Ectodermal cell (in vitro differentiated cells): ENCODE results near the gene PPP2R2B.

Source experiments
- H3K27ac ChIP-seq: 2 replicates; pipeline ENCODE4 v1.7.0; 2013; ENCODE audit warnings: mild to moderate bottlenecking, low read depth, low read length; ENCODE audit not compliant: insufficient read depth, poor library complexity, severe bottlenecking
- H3K27me3 ChIP-seq: 2 replicates; pipeline ENCODE4 v1.7.0; 2013; ENCODE audit warnings: mild to moderate bottlenecking, low read length; ENCODE audit not compliant: insufficient read depth, control insufficient read depth, poor library complexity, severe bottlenecking
- H3K36me3 ChIP-seq: one replicate; pipeline ENCODE4 v1.7.0; 2013; ENCODE audit warnings: low read length; ENCODE audit not compliant: control insufficient read depth, insufficient read depth
- H3K4me1 ChIP-seq: one replicate; pipeline ENCODE4 v1.7.0; 2013; ENCODE audit warnings: low read length; ENCODE audit not compliant: control insufficient read depth, insufficient read depth
- H3K4me3 ChIP-seq: 2 replicates; pipeline ENCODE4 v1.7.0; 2013; ENCODE audit warnings: low read depth, low read length, control low read depth; ENCODE audit not compliant: insufficient read depth
- H3K9me3 ChIP-seq: 2 replicates; pipeline ENCODE4 v1.7.0; 2013; ENCODE audit warnings: mild to moderate bottlenecking, low read length, moderate library complexity; ENCODE audit not compliant: control insufficient read depth
- WGBS, 2 experiments: methylation state at CpG; one replicate each; pipeline ENCODE4 v1.1.7; 2013; ENCODE audit warnings: missing lambda C conversion rate in 2 of 2; 5-methylcytosine and 5-hydroxymethylcytosine counted together

PPP2R2B gene

DNA sequence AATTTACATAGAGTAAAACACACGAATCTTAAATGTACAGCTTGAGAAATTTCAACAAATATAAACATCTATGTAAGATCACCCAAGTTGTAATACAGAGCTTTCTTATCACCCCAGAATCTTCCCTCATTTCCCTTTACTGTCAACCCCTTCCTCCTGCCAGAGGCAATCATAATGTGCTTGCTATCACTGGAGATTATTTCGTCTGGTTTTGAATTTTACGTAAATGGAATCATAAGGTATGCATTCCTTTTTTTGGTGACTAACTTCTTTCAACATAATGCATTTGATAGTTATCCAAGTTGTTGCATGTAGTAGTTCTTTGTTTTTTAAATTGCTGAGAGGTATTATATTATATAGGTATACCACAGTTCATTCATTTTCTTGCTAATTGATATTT, 325.1 kb downstream of the PPP2R2B start:
- H3K4me1 ChIP-seq: no peaks in the 10 kb centered on the region
- no peaks in the 10 kb centered on the region for H3K9me3 ChIP-seq
- H3K27me3 ChIP-seq: no peaks in the 10 kb centered on the region
- WGBS, 2 experiments: 89 to 96% methylated on average over 2 to 3 of the region's 3 CpGs
- no peak overlapping the region for H3K27ac ChIP-seq
- H3K4me3 ChIP-seq: no peak overlapping the region
- no peaks in the 10 kb centered on the region for H3K36me3 ChIP-seq

DNA sequence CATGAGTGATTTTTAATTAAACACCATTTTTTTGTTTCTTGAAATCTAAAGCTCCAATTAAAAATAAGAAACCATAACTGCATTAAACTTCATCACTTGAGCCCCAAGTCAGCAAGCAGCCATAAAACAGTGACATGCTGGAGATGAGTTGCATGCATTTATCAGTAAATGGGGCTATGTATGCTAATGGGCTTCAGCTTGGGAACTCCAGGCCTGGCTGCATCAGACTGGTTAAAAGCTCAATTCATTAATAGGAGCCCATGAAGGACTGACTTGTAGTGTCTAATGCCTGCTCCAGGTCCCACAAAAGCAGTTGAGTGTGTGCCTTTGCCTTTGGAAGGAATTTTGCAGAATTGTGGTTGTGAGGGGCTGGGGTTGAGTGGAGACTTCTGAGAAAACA, 328.9 kb downstream of the PPP2R2B start:
- H3K36me3 ChIP-seq: no peaks in the 10 kb centered on the region
- H3K4me3 ChIP-seq: no peak overlapping the region
- no peaks in the 10 kb centered on the region for H3K9me3 ChIP-seq
- H3K27ac ChIP-seq: no peak overlapping the region
- no peaks in the 10 kb centered on the region for H3K27me3 ChIP-seq
- H3K4me1 ChIP-seq: no peaks in the 10 kb centered on the region

DNA sequence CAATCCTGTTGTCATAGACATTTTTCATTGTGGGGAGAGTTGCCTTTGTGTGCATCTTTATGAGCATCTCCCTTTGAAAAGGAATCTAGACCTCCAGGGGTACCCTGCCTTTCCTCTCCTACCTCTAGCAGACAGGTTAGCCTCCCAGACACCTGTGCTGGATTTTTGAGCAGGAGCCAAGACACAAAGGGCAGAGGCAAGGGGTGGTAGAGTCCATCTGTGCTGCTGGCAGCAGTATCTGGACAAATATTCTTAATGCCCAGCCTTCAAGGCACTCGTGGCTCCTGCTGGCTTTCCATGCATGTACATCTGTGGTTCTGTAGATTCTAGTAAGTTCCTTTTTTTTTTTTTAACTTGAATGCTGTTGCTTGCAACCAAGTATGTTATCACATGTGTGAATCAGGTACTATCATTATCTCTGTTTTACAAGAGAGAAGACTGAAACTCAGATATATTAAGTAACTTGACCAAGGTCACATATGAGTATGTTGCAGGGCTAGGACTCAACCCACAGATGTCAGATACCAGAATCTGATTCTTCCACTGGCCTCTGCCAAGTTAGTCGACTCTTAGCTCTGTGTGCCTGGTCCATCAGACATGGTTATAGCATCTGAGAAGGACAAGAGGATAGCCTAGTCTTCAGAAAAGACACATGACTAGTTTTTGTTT, 329.6 kb downstream of the PPP2R2B start:
- H3K27ac ChIP-seq: no peak overlapping the region
- H3K4me1 ChIP-seq: no peaks in the 10 kb centered on the region
- no peaks in the 10 kb centered on the region for H3K36me3 ChIP-seq
- H3K4me3 ChIP-seq: no peak overlapping the region
- no peaks in the 10 kb centered on the region for H3K27me3 ChIP-seq
- no peaks in the 10 kb centered on the region for H3K9me3 ChIP-seq
- 93 to 98% methylated on average over 2 of the region's 2 CpGs for WGBS, 2 experiments

DNA sequence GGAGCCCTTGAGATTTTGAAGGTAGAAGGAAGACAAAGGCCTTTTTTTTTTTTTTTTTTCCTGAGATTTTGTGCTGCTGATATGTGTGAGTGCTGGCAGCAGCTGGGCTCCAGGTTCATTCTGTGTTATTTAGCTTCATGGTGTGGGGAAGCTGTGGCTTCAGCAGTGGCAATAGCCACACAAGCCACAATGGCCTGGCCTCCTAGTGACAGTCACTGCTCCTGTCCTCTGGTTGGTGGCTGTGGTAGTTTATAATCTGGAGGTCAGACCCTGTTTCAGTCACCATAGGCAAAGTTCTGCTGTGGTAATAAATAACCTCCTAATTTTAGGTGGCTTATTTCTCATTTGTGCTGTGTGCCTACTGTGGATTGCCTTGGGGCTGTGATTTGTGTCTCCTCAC, 334.3 kb downstream of the PPP2R2B start:
- H3K27ac ChIP-seq: no peak overlapping the region
- H3K9me3 ChIP-seq: no peaks in the 10 kb centered on the region
- no peaks in the 10 kb centered on the region for H3K4me1 ChIP-seq
- H3K4me3 ChIP-seq: no peak overlapping the region
- no peaks in the 10 kb centered on the region for H3K36me3 ChIP-seq
- no peaks in the 10 kb centered on the region for H3K27me3 ChIP-seq

DNA sequence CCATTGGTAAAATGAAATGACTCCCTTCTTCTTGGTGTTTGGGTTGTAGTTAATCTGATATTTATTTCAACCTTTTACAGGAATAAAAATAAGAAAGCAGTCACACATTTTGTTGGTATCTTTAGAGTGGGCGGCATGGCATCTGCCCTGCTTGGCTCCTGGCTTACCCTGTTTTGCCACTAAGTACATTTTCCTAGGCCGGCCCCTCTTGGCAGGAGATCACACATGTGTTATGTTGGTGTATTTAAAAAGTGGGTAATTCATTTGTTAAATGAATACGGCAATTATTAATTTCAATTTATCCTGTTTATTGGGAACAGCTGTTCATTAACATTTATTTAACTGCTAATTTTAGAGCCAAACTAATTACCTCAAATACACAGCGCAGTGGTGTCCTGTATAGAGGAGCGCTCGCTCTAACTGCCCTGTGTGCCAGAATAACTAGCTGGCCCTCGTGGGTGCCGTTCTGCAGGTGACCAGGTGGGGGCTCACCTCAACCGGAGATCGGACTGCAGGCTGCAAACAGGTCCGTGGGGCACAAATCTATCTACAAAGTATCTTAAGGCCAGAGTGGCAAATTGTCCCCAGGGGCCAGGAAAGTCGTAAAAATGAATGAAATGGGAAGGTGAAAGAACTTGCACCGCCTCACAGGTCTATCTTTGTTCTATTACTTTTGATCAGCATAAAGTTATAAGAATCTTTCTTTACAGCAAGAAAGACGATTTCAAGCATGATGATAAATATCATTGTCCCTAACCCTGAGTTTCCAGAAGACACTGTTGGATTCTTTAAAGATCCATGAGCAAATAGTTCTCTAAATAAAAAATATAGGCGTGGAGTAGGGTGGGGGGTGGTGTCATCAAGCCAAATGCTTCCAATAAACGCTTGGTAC, 336.4 kb downstream of the PPP2R2B start:
- H3K27ac ChIP-seq: no peak overlapping the region
- no peaks in the 10 kb centered on the region for H3K4me1 ChIP-seq
- no peak overlapping the region for H3K4me3 ChIP-seq
- H3K36me3 ChIP-seq: no peaks in the 10 kb centered on the region
- 38 to 40% methylated on average over 15 of the region's 16 CpGs for WGBS, 2 experiments
- H3K27me3 ChIP-seq: no peaks in the 10 kb centered on the region
- no peaks in the 10 kb centered on the region for H3K9me3 ChIP-seq

DNA sequence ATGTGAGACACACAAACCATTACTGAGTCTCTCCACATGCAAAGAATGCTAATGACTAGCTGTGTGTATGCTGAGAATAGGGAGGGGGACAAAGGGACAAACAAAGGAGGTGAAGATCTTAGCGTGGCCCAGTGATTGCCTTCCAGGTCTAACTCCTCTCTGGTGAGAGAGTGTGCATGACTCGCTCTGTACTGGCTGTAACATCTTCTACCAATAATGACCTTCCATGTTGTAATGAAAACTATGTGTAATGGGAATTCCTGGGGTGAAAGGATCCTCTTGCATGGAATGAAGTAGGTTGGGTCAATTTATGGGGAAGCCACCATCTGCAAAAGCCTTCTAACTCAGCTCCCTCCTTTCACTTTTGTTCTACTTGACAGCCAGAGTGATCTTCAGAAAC, 338.1 kb downstream of the PPP2R2B start:
- WGBS, 2 experiments: 47 to 87% methylated on average over 1 to 2 of the region's 2 CpGs
- H3K27me3 ChIP-seq: no peaks in the 10 kb centered on the region
- H3K4me1 ChIP-seq: no peaks in the 10 kb centered on the region
- no peak overlapping the region for H3K4me3 ChIP-seq
- H3K36me3 ChIP-seq: no peaks in the 10 kb centered on the region
- H3K27ac ChIP-seq: no peak overlapping the region
- no peaks in the 10 kb centered on the region for H3K9me3 ChIP-seq

DNA sequence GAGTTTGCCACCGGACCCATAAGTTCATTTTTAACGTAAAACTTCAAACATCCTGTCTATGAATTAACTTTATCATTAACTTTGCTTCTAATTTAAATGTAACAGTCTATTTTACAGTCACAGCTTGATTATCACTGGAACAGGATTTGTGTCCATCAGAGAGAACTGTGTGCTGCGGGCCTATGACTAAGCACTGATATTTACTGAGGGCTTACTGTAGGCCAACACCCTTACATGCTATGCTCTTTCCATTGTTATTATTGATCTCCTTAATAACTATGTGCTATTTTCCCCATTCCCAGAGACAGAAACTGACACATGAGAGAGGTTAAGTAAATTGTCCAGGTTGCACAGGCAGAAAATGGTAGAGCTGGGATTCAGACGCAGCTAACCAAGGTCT, 338.6 kb downstream of the PPP2R2B start:
- no peaks in the 10 kb centered on the region for H3K4me1 ChIP-seq
- H3K36me3 ChIP-seq: no peaks in the 10 kb centered on the region
- 94 to 97% methylated on average over 4 of the region's 4 CpGs for WGBS, 2 experiments

DNA sequence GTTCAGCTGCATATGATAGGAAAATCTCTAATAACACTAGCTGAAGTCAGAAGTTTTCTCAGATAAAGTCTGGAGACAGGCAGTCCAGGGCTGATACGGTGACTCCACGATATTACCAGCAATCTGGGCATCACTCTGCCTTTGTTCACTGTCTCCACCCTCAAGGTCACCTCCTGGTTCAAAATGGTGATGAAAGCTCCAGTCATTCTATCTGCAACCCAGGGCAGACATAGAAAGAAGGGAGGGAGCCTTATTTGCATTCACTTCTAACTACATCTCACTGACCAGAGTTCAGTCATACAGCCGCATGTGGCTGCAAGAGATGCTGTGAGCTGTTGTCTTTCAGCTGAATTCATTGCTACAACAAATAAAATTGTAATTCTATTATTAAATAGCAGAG, 340.1 kb downstream of the PPP2R2B start:
- 73 to 77% methylated on average over 3 of the region's 3 CpGs for WGBS, 2 experiments
- no peaks in the 10 kb centered on the region for H3K36me3 ChIP-seq
- no peaks in the 10 kb centered on the region for H3K27me3 ChIP-seq
- H3K4me1 ChIP-seq: no peaks in the 10 kb centered on the region
- no peak overlapping the region for H3K27ac ChIP-seq
- no peaks in the 10 kb centered on the region for H3K9me3 ChIP-seq
- H3K4me3 ChIP-seq: no peak overlapping the region

More for the DNA sequence above, 338.6 kb downstream of the PPP2R2B start:
- Histone ChIP-seq H3K27me3 (no peaks in the 10 kb centered on the region), H3K4me3 (no peak overlapping the region), H3K9me3 (no peaks in the 10 kb centered on the region), H3K27ac (no peak overlapping the region)

DNA sequence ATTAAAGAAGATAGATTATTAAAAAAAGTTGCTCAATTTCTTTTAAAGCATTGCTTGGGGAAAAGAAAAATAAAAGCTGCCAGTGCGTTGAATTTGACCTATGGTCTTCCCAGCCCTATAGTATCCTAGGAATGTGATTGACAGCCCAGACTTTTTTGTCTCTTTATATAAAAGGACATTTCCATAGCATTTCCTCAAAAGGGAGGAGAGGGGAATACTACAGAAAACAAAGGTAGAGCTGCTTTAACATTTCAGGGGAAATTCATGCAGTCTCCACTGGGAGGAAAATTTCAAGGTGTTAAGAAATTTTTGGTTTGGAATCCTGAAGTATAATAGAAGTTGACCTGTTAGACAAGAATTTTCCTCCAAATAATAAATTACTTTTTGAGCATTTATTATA, 344.7 kb downstream of the PPP2R2B start:
- no CpG with 5 or more reads among the region's 1 CpG for WGBS, 2 experiments
- no peaks in the 10 kb centered on the region for H3K27me3 ChIP-seq
- H3K4me1 ChIP-seq: no peaks in the 10 kb centered on the region
- no peaks in the 10 kb centered on the region for H3K9me3 ChIP-seq
- no peak overlapping the region for H3K4me3 ChIP-seq
- H3K27ac ChIP-seq: no peak overlapping the region
- H3K36me3 ChIP-seq: no peaks in the 10 kb centered on the region

DNA sequence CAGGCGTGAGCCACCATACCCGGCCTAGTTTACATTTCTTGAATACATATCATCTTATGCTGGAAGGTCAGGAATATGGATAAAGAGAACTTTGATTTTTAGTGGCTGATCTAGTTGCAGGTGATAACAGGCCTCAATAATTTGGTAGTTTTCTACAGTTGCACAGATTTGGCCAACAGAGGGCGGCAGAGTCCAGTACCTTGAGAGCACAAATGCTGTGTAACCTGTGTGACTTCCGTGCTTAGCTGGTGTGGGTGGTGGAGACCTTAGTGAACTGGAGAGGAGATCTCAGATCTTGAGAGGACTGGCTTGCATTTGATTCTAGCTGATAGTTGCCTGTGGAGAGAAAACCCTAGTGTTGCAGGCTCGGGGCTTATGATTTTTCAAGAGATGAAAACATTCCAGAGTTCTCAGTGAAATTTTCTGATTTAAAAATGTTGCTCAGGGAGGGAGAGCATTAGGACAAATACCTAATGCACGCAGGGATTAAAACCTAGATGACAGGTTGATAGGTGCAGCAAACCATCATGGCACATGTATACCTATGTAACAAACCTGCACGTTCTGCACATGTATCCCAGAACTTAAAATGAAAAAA, 345.2 kb downstream of the PPP2R2B start:
- Histone ChIP-seq H3K4me1 (no peaks in the 10 kb centered on the region), H3K27me3 (no peaks in the 10 kb centered on the region)
- WGBS, 2 experiments: 23 to 27% methylated on average over 6 of the region's 7 CpGs

More for the DNA sequence above, 345.2 kb downstream of the PPP2R2B start:
- no peaks in the 10 kb centered on the region for H3K9me3 ChIP-seq
- no peak overlapping the region for H3K27ac ChIP-seq
- H3K36me3 ChIP-seq: no peaks in the 10 kb centered on the region
- H3K4me3 ChIP-seq: no peak overlapping the region
